Right renal pelvis (tissue), 4 donors: Measurements from ENCODE around the gene CLIC5. TPM values are rescaled to one million over a fixed set of nuclear protein-coding genes. Genes with fewer than 3 reads are reported as not detected.

Source experiments
- DNase-seq, 4 donors: peaks; one replicate each; pipeline ENCODE4 v3.0.0-alpha.2; 2013; ENCODE audit warnings: low read depth in 4 of 4, low spot score in 3 of 4, missing footprints in 1 of 4
- polyA plus RNA-seq, 4 donors: library from polyadenylated mRNA; unstranded; fragments of 120-200 nt; gene quantifications; one replicate each; pipeline ENCODE4 v1.2.1, GENCODE V29; 2013; ENCODE audit not compliant: insufficient read length in 4 of 4

CLIC5 gene
- polyA plus RNA-seq, 4 donors, result 189 to 259 (median 219) TPM

- no peak for DNase-seq
These were observed 13.4 kb downstream of the CLIC5 start for GRCh38 chr6:46002264-46002663.

- no peak for DNase-seq
These were observed 14.8 kb downstream of the CLIC5 start for GRCh38 chr6:46000905-46001304.

GRCh38 chr6:45998524-45998923 lies 17.1 kb downstream of the CLIC5 start:
- DNase-seq, result no peak

DNA sequence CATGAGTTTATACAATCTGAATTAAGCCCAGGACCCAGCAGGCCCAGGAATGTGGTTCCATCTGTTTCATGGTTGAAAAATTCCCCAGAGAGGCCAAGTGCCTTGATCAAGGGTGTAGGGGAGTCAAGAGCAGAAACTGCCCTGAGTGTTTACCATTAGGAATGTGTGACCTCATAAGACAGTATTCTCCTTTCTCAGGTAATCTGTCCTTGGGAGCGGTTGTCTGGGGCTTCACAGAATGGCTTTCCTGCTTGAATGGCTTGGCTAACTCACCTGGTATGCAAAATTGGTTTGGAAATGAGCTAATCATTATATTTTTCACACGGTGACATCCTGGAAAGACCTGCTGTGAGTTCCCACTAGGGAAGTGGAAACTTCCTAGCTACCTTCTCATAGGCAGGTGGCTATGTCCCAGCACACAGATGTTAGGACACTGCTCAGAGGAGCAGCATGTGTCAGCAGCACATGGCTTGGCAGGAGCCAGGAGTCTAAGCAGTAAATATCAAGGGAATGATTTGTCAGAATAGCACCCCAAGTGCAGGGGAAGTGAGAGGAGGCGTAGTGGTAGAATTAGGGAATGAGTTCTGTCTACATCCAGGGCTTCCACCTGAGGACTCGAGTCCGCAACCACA lies 17.7 kb downstream of the CLIC5 start:
- DNase-seq, result no peak

- DNase-seq, result no peak
These were observed 24.5 kb downstream of the CLIC5 start for GRCh38 chr6:45991189-45991588.

- no peak for DNase-seq
These were observed 25.5 kb downstream of the CLIC5 start for GRCh38 chr6:45990162-45990561.

DNA sequence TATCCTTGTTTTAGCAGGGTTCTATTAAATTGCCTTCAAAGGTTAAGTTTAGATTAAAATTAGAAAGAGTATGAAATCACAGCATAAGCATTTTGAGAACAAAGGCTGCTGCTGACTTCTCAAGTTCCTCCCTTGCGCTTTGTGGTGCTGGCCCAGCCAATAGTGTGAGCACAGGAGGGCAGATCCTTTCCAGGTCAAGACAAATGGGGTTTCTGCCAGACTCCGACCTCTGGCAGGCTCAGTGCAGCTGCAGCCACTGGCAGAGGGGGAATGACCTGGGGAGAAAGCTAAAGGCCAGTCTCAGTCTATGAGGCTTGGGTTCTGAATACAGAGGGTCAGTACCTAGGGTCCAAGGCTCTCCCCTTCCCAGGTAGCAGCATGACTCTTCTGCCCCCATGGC lies 27.0 kb downstream of the CLIC5 start:
- DNase-seq, result no peak

DNA sequence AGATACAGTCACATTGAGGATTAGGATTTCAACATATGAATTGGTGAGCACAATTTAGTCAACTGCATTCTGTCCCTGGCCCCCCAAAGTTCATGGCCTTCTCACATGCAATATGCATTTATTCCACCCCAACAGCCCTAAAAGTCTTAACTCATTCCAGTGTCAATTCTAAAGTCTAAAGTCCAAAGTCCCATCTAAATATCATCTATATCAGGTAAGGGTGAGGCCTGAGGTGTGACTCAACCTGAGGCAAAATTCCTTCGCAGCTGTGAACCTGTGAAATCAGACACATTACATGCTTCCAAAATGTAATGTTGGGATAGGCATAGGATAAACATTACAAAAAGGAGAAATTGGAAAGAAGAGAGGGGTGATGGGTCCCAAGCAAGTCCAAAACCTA lies 27.8 kb downstream of the CLIC5 start:
- no peak for DNase-seq

- DNase-seq, result no peak
These were observed 28.9 kb downstream of the CLIC5 start for GRCh38 chr6:45986746-45987274.

DNA sequence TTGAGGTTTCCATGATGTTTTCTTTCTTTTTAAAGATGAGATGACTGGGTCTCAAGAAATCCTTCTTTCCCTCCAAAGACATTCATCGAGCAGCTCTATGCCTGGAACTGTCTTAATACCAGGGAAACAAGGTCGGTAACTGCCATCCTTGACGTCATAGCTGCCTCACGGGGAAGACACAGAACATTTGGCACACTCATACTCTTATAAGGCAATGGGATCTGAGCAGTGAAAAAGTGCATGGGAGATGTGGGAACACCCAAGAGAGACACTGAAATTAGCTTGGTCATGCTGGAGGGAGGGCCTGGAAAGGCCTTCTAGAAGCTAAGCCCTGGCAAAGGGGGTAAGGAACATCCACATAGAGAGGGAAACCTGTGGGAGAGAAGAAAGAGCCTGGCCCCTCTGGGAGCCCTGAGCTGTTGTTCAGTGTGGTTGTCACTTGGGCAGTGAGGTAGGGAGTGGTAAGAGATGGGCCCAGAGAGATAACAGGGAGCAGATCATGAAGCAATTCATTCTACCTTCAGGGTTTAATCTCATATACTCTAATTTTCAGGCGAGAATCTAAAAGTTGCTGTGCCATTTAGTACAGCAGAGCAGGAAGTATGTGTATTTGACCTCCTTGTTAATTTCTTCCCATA lies 30.8 kb downstream of the CLIC5 start:
- DNase-seq, result no peak

DNA sequence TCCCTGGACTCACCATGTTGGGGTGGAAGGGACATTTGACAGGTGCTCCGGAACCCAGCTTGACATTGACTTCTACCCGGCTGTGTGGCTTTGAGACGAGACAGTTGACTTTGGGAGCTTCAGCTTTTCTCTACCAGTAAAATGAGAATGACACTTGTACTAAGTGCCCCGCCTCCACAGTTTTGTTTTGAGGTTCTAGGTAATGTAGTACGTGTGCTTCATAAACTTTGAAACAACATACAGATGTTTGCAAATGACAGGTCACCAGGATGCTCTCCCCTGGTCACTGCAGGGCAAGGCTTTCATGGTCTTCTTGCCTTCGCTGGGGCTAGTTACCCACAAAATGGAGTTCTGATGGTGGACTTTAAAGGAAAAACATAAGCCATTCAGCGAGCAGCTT lies 31.3 kb downstream of the CLIC5 start:
- DNase-seq, result no peak

DNA sequence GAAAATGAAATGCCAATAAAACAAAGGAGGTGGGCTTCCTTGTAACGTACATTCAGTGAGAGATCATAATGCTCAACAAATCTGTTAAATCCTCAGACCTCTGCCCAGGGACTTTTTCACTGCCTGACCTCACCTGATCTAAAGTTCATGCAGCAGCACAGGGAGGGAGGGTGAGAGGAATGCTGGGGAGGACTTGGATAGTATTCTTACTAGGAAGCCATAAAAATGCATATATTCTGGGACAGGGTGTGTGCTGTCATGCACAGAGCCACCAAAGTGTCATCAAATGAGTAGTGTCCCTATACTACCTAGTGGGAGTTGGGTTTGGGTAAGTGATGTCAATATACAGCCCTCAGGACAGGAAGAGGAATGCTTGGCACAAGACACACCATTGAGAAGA lies 32.6 kb downstream of the CLIC5 start:
- no peak for DNase-seq

GRCh38 chr6:45982280-45983036 lies 33.2 kb downstream of the CLIC5 start:
- no peak for DNase-seq

GRCh38 chr6:45981046-45981445 lies 34.6 kb downstream of the CLIC5 start:
- DNase-seq, result no peak

DNA sequence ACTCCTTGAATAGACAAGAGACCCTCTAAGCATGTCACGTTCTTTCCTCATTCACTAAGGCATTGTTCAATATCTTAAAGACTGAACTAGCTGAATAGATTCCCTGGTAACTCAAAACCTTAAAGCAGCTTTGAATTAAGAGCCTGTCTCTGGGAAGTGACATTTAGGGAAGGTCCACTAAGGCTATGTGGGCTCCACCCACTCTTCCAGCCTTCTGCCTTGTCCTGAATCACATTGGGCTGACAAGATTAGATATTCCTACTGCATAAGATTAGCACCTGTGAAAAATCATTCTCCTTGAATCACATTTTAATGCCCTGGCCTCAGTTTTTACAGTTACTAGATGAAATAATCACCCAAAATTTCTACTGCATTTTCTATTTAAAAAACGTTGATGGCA lies 36.3 kb downstream of the CLIC5 start:
- no peak for DNase-seq

GRCh38 chr6:45974596-45974995 lies 41.1 kb downstream of the CLIC5 start:
- no peak for DNase-seq

- no peak for DNase-seq
These were observed 42.7 kb downstream of the CLIC5 start for GRCh38 chr6:45972795-45973503.

DNA sequence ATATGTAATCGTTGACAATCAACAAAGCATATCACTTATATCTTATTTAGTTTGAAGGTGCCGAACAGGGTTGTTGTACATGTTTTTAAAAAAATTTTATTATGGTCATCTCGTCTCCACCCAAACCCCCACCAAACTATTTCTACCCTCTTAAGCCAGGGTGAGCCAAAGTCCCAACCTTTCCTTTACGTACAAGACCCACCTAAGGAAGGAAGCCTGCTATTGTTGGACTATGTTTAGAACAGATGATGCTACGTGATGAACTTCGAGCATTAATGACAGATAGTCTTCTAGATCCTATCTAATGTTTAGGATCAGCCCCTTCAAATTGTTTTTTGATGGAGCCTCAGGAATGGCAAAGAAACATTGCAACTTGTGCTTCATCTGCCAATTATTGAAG lies 44.4 kb downstream of the CLIC5 start:
- DNase-seq, result no peak

DNA sequence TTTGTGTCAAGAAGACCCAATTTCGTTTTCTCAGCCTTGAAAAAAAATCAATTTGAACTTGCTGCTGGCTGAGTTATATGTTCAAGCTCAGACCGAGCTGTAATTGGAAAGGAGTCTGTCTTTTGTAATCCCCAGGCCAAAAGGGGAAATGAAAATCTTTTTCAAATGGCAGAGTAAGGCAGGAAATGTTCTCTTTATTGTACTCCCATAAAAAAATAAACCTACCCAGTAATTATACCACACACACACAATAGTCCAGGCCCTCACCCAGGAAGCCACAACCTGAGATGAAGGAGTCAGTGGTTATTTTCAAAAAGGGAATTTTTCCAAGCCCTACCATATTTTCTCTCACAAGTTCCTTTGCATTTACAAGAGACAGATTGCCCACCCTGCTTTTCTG lies 45.3 kb downstream of the CLIC5 start:
- no peak for DNase-seq

DNA sequence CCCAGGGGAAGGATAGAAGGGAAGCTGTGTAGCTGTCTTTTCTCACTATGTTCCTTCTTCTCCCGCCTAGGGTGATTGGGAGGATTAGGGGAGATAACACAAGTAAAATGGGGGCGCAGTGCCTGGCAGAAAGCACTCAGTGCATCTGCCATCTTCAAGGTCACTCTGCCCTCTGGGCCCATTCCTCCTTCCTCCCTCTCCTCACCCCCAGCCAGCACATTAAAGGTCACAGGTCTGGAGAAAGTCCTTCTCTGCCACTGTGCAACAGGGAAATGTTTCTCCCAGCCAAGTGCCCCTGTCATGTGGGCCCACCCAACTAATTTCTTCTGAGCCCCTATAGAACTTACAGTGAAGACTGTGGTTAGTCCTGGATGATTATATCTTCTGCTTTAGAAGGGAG lies 45.8 kb downstream of the CLIC5 start:
- no peak for DNase-seq

GRCh38 chr6:45969026-45969425 lies 46.6 kb downstream of the CLIC5 start:
- no peak for DNase-seq
